ENCODE data around the gene EIF6. TPM values are rescaled to one million over a fixed set of nuclear protein-coding genes. Genes with fewer than 3 reads are reported as not detected.

The EIF6 gene
- total and polyA plus RNA-seq, 2 of the 8 experiments (the other 6 are each of a cell fraction or from before 2014, with no cell fraction given) = 184 to 319 TPM

- Histone ChIP-seq H4K20me1 (replicated peaks in 1 of 2; ENCODE audit: control insufficient read depth in 1 of 2, insufficient read depth in 2 of 2, low read length in 2 of 2) (no peaks in the 10 kb centered on the region), H4K8ac (ENCODE audit: extremely low read depth, insufficient read depth, low read length) (no peak overlapping the region), H2AFZ (ENCODE audit: low read length) (no peak overlapping the region), H3K27ac (ENCODE audit: low read depth, low read length) (no peak overlapping the region), H3K4me1 (replicated peaks in 1 of 4; ENCODE audit: control insufficient read depth in 3 of 4, insufficient read depth in 4 of 4, low read length in 3 of 4) (no peaks in the 10 kb centered on the region; a peak in 2 of 7 replicates), H2AK5ac (ENCODE audit: low read depth, low read length) (no peak overlapping the region), H3K23me2 (ENCODE audit: low read depth, low read length) (no peaks in the 10 kb centered on the region), H3K18ac (ENCODE audit: extremely low read depth, low read length) (no peak overlapping the region), H2BK12ac (ENCODE audit: low read depth, low read length) (no peak overlapping the region; the same call in 1 of the 2 replicates), H4K5ac (ENCODE audit: insufficient read length, low read depth, low read length) (no peak overlapping the region), H3K27me3 (replicated peaks in 1 of 4; ENCODE audit: control insufficient read depth in 3 of 4, extremely low read depth in 1 of 4, insufficient read depth in 3 of 4, low read length in 3 of 4) (no peaks in the 10 kb centered on the region), H3K56ac (replicated peaks; ENCODE audit: insufficient read length, low read depth, low read length) (no peak overlapping the region), H3K36me3 (ENCODE audit: control insufficient read depth in 2 of 4, insufficient read depth in 4 of 4, low read length in 3 of 4) (no peaks in the 10 kb centered on the region), H3K4ac (replicated peaks; ENCODE audit: insufficient read length, low read depth, low read length) (no peak overlapping the region), H4K91ac (replicated peaks; ENCODE audit: insufficient read length, low read length) (no peak overlapping the region), H2BK15ac (ENCODE audit: low read length) (no peak overlapping the region), H3K4me2 (ENCODE audit: insufficient read depth in 1 of 2, low read depth in 2 of 2, low read length in 2 of 2) (no peak overlapping the region), H3K4me3 (ENCODE audit: extremely low read depth in 1 of 4, insufficient read depth in 2 of 4, low read depth in 3 of 4, low read length in 4 of 4) (no peak overlapping the region), H3K9me3 (ENCODE audit: insufficient read depth in 2 of 2, low read depth in 1 of 2, low read length in 1 of 2) (no peaks in the 10 kb centered on the region), H3K23ac (ENCODE audit: insufficient read length) (no peak overlapping the region), H2BK120ac (replicated peaks; ENCODE audit: low read depth, low read length) (no peak overlapping the region), H3K79me1 (ENCODE audit: low read depth, low read length) (no peaks in the 10 kb centered on the region), H2BK5ac (ENCODE audit: low read depth, low read length) (no peak overlapping the region), H2BK20ac (ENCODE audit: low read length) (no peak overlapping the region), H3K14ac (ENCODE audit: insufficient read length) (no peak overlapping the region), H3K9ac (replicated peaks in 1 of 4; ENCODE audit: extremely low read depth in 1 of 4, low read depth in 3 of 4, low read length in 3 of 4) (no peak overlapping the region), H3K79me2 (ENCODE audit: control insufficient read depth in 1 of 2, insufficient read depth in 2 of 2, low read length in 2 of 2) (no peaks in the 10 kb centered on the region)
- no peak for FAIRE-seq
- 81% methylated on average over 9 of the region's 9 CpGs; no CpG with 5 or more reads in 1 of the 2 experiments for WGBS, 2 experiments (ENCODE audit: extremely low coverage in 1 of 2, insufficient coverage in 1 of 2, insufficient read length in 1 of 2, insufficient replicate concordance in 2 of 2, low coverage in 1 of 2, low lambda C conversion rate in 2 of 2, missing lambda C conversion rate in 1 of 2)
- ChIA-PET POLR2A (ENCODE audit: partially characterized antibody) (interaction anchor here (1.0 to 3.4 kb wide), 3 partner anchors 12 to 31 kb away, joined by 3 to 15 read pairs (median 10); partner anchors contain the start of gene EIF6), CTCF (ENCODE audit: partially characterized antibody) (interaction anchor here (1.0 to 13.8 kb wide), 5 partner anchors 9 to 149 kb away, joined by 3 to 130 read pairs (median 4); partner anchors contain the start of genes EIF6 and MMP24OS)
- no peak for DNase-seq (ENCODE audit: low read depth in 1 of 2, low spot score in 2 of 2)
- TF ChIP-seq SIN3A (conservative IDR thresholded peaks at IDR 0.05 in 1 of 2, IDR thresholded peaks at IDR 0.05 in 1 of 2; ENCODE audit: low read depth in 1 of 2, low read length in 2 of 2) = no peak
- no peak for TF ChIP-seq CBX8 (IDR thresholded peaks at IDR 0.05; ENCODE audit: borderline replicate concordance, low read depth, low read length)
- TF ChIP-seq SUZ12 (IDR thresholded peaks at IDR 0.05; ENCODE audit: low read length) = no peak
- no peak for TF ChIP-seq POLR2AphosphoS5 (IDR thresholded peaks at IDR 0.05; ENCODE audit: low read depth, low read length)
- TF ChIP-seq USF2 (IDR thresholded peaks at IDR 0.05; ENCODE audit: low read length) = no peak
These were observed 11.6 kb upstream of the EIF6 start for GRCh38 chr20:35296101-35296554.

All from H1 (cell line).